ENCODE data around the gene KDM4F. TPM values are rescaled to one million over a fixed set of nuclear protein-coding genes. Genes with fewer than 3 reads are reported as not detected.

KDM4F gene
- total and polyA plus RNA-seq, 2 donors (not counting 3 experiments of a cell fraction or from before 2014, with no cell fraction given) = not detected

DNA sequence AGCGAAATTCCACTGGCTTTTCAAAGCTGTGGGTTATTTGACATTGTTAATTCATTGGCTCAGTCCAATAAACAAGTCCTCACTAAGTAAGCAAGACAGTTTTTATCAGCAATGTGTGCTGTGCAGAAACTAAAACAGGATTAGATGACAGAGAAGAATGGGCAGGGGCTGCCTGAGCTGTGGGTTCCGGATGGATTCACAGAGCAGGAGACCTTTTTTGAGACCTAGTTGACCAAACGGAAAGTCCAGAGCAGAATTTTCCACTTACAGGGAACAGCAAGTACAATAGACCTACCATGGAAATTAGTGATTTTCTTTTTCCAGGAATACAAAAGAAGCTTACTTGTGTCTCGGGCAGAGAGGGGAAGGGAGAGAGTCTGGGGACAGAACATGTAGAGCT is 5.2 kb upstream of the KDM4F start:
- DNase-seq (ENCODE audit: low read depth, low spot score) = no peak
- Histone ChIP-seq H3K4me1 (ENCODE audit: control insufficient read depth, extremely low read depth, insufficient read depth, low read length) (no peaks in the 10 kb centered on the region), H4K20me1 (replicated peaks; ENCODE audit: control insufficient read depth, extremely low read depth, insufficient read depth, low read length) (no peaks in the 10 kb centered on the region), H3K27ac (ENCODE audit: insufficient read depth, low read depth, low read length) (no peak overlapping the region), H3K9me3 (replicated peaks; ENCODE audit: control insufficient read depth, insufficient read depth, low read length) (no peaks in the 10 kb centered on the region), H3K36me3 (ENCODE audit: control insufficient read depth in 2 of 2, extremely low read depth in 1 of 2, insufficient read depth in 2 of 2, low read length in 2 of 2) (no peaks in the 10 kb centered on the region), H3K79me2 (ENCODE audit: control insufficient read depth, insufficient read depth, low read length) (no peaks in the 10 kb centered on the region), H3K9me1 (replicated peaks; ENCODE audit: control insufficient read depth, extremely low read depth, insufficient read depth, low read length) (no peaks in the 10 kb centered on the region), H3K4me3 (replicated peaks in 1 of 3; ENCODE audit: insufficient read depth in 1 of 3, low read depth in 1 of 3, low read length in 3 of 3) (no peak overlapping the region), H2AFZ (ENCODE audit: low read depth, low read length) (no peak overlapping the region), H3K9ac (replicated peaks; ENCODE audit: extremely low read depth, insufficient read depth, low read length) (no peak overlapping the region), H3K27me3 (ENCODE audit: control insufficient read depth in 2 of 2, insufficient read depth in 2 of 2, low read length in 2 of 2) (peaks cover 16 to 40% of the 10 kb centered on the region in 2 experiments), H3K4me2 (ENCODE audit: insufficient read depth, low read length) (no peak overlapping the region)
- CTCF ChIA-PET = interaction anchor here (0.6 to 1.0 kb wide), 2 partner anchors 23 kb away, joined by 3 read pairs; partner anchors contain the start of gene SRSF8
- TF ChIP-seq, protein P1, sequence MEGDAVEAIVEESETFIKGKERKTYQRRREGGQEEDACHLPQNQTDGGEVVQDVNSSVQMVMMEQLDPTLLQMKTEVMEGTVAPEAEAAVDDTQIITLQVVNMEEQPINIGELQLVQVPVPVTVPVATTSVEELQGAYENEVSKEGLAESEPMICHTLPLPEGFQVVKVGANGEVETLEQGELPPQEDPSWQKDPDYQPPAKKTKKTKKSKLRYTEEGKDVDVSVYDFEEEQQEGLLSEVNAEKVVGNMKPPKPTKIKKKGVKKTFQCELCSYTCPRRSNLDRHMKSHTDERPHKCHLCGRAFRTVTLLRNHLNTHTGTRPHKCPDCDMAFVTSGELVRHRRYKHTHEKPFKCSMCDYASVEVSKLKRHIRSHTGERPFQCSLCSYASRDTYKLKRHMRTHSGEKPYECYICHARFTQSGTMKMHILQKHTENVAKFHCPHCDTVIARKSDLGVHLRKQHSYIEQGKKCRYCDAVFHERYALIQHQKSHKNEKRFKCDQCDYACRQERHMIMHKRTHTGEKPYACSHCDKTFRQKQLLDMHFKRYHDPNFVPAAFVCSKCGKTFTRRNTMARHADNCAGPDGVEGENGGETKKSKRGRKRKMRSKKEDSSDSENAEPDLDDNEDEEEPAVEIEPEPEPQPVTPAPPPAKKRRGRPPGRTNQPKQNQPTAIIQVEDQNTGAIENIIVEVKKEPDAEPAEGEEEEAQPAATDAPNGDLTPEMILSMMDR (IDR thresholded peaks at IDR 0.05; ENCODE audit: extremely low read depth in 1 of 2, insufficient read depth in 1 of 2, low read depth in 1 of 2, low read length in 2 of 2) = no peak
- TF ChIP-seq FOS (IDR thresholded peaks at IDR 0.05; ENCODE audit: borderline replicate concordance, insufficient read depth, low read length) (no peak), JUN (IDR thresholded peaks at IDR 0.05; ENCODE audit: borderline replicate concordance, insufficient read depth, insufficient read length, low read depth) (no peak)
- intact Hi-C loops (cut with micrococcal nuclease) (no loop called here), dilution Hi-C loops (cut with MboI; ENCODE audit: extremely low pct_ligation_motif_present, low sequenced_read_pairs) (no loop called here)
- POLR2A ChIA-PET = no interaction called here
- no peak for FAIRE-seq
- BruUV-seq (replicated peaks) = no TSS peak

DNA sequence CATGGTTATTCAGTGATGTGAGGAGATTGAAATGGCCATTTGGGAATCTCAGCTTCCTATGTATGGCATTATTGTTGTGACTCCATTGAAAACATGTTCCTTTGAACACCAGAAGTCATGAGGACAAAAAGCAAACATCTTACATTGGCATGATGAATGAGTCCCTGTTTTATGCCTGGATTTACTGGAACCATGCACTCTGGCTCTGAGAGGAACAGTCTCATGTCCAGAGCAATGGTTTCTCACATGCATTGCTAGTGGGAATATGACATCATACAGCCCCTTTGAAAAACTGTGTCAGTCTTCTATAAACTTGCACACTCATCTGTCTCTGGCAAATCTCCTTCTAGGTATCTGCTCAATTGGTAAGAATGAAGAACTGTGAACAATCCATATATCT is 3.4 kb upstream of the KDM4F start:
- TF ChIP-seq POLR2A (IDR thresholded peaks at IDR 0.05; ENCODE audit: low read depth, low read length) = no peak
- TF ChIP-seq, protein P1 (IDR thresholded peaks at IDR 0.05; ENCODE audit: extremely low read depth in 1 of 2, insufficient read depth in 1 of 2, low read depth in 1 of 2, low read length in 2 of 2) = no peak
- TF ChIP-seq GATA2 (IDR thresholded peaks at IDR 0.05; ENCODE audit: insufficient read depth, insufficient read length, low read depth, low read length) = no peak
- no peak for TF ChIP-seq POLR2AphosphoS5 (IDR thresholded peaks at IDR 0.05; ENCODE audit: insufficient read depth, low read depth, low read length)
- TF ChIP-seq JUN (IDR thresholded peaks at IDR 0.05; ENCODE audit: borderline replicate concordance, insufficient read depth, insufficient read length, low read depth) = no peak
- no peak for TF ChIP-seq EZH2 (IDR thresholded peaks at IDR 0.05; ENCODE audit: borderline replicate concordance, low read depth, low read length, severe bottlenecking)
- TF ChIP-seq FOS (IDR thresholded peaks at IDR 0.05; ENCODE audit: borderline replicate concordance, insufficient read depth, low read length) = no peak
- TF ChIP-seq, protein P2, sequence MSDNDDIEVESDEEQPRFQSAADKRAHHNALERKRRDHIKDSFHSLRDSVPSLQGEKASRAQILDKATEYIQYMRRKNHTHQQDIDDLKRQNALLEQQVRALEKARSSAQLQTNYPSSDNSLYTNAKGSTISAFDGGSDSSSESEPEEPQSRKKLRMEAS (IDR thresholded peaks at IDR 0.05; ENCODE audit: insufficient read depth, insufficient read length) = no peak
- no peak for TF ChIP-seq MYC (IDR thresholded peaks at IDR 0.05; ENCODE audit: low read depth, low read length)
- Histone ChIP-seq H3K27me3 (ENCODE audit: control insufficient read depth in 2 of 2, insufficient read depth in 2 of 2, low read length in 2 of 2) (peaks cover 16 to 40% of the 10 kb centered on the region in 2 experiments), H3K4me1 (ENCODE audit: control insufficient read depth, extremely low read depth, insufficient read depth, low read length) (no peaks in the 10 kb centered on the region), H3K9me1 (replicated peaks; ENCODE audit: control insufficient read depth, extremely low read depth, insufficient read depth, low read length) (no peaks in the 10 kb centered on the region), H3K79me2 (ENCODE audit: control insufficient read depth, insufficient read depth, low read length) (no peaks in the 10 kb centered on the region), H3K27ac (ENCODE audit: insufficient read depth, low read depth, low read length) (no peak overlapping the region), H2AFZ (ENCODE audit: low read depth, low read length) (no peak overlapping the region), H3K4me2 (ENCODE audit: insufficient read depth, low read length) (no peak overlapping the region), H3K4me3 (replicated peaks in 1 of 3; ENCODE audit: insufficient read depth in 1 of 3, low read depth in 1 of 3, low read length in 3 of 3) (no peak overlapping the region), H3K9ac (replicated peaks; ENCODE audit: extremely low read depth, insufficient read depth, low read length) (no peak overlapping the region), H3K36me3 (ENCODE audit: control insufficient read depth in 2 of 2, extremely low read depth in 1 of 2, insufficient read depth in 2 of 2, low read length in 2 of 2) (no peaks in the 10 kb centered on the region), H3K9me3 (replicated peaks; ENCODE audit: control insufficient read depth, insufficient read depth, low read length) (no peaks in the 10 kb centered on the region), H4K20me1 (replicated peaks; ENCODE audit: control insufficient read depth, extremely low read depth, insufficient read depth, low read length) (no peaks in the 10 kb centered on the region)
- FAIRE-seq (no peak), DNase-seq (ENCODE audit: low read depth, low spot score) (no peak)
- intact Hi-C loops (cut with micrococcal nuclease) (no loop called here), dilution Hi-C loops (cut with MboI; ENCODE audit: extremely low pct_ligation_motif_present, low sequenced_read_pairs) (no loop called here)
- no TSS peak for BruUV-seq (replicated peaks)
- POLR2A ChIA-PET = interaction anchor here (1.3 kb wide), 1 partner anchor 22 kb away, joined by 4 read pairs; no protein-coding TSS in a partner anchor
- CTCF ChIA-PET = interaction anchor here (1.2 kb wide), 1 partner anchor 12 kb away, joined by 3 read pairs; no protein-coding TSS in a partner anchor

All from endothelial cell of umbilical vein (primary cell).